ENCODE data around the gene CEP104. TPM values are rescaled to one million over a fixed set of nuclear protein-coding genes. Genes with fewer than 3 reads are reported as not detected.

Gene CEP104
- total and polyA plus RNA-seq, 5 experiments from 2014 or later = 13.1 to 59.0 (median 19.4) TPM

DNA sequence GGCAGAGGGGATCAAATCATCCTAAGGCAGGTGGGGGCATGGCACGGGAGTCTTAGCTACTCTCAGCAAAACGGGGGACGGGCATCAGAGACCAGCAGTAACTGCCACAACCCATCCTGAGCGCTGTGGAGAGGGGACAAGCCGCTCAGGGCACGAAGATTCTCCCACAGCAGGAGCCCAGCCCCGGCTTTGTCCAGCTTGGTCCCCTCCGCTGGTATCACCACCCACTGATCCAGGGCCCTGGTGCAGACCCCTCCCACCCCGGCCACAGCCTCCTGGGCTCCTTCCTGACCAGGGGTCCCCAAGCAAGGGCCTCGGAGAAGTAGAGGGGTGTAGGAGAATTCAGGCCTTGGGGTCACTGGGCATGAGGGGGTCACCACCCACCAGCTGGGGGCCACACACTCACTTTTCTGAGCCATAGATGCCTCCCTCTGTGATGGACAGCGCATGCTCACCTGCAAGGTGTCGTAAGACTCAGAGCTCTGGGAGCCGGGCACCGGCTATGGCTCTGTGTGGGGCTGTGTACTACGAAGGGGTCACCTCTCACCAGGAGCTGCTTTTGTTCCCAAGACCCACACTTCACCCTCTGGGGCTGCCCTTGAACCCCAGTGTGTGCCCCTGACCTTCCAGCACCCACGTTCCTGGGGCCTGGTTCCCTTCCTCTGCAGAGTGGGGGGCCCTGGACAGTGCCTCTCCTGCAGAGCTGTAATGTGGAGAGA lies 86.8 kb downstream of the CEP104 start:
- peaks cover 5 to 23% (median 12%) of the 10 kb centered on the region in 4 donors for H3K4me1 Mint-ChIP-seq
- peaks cover 0 to 14% (median 3%) of the 10 kb centered on the region in 5 donors for H3K27me3 Mint-ChIP-seq
- POLR2A ChIA-PET = interaction anchor here (0.6 kb wide), 1 partner anchor 29 kb away, joined by 5 read pairs; no protein-coding TSS in a partner anchor
- ATAC-seq (no peak), DNase-seq (peak in 1 of 10 donors; percentile 54)
- peak overlapping the region in 2 of 10 donors; percentile 73 to 76 for H3K27ac Mint-ChIP-seq
- H3K9me3 Mint-ChIP-seq = no peaks in the 10 kb centered on the region
- peak overlapping the region in 9 of 10 donors; percentile 22 to 78 (median 69) for H3K4me3 Mint-ChIP-seq
- H3K36me3 Mint-ChIP-seq = no peaks in the 10 kb centered on the region

DNA sequence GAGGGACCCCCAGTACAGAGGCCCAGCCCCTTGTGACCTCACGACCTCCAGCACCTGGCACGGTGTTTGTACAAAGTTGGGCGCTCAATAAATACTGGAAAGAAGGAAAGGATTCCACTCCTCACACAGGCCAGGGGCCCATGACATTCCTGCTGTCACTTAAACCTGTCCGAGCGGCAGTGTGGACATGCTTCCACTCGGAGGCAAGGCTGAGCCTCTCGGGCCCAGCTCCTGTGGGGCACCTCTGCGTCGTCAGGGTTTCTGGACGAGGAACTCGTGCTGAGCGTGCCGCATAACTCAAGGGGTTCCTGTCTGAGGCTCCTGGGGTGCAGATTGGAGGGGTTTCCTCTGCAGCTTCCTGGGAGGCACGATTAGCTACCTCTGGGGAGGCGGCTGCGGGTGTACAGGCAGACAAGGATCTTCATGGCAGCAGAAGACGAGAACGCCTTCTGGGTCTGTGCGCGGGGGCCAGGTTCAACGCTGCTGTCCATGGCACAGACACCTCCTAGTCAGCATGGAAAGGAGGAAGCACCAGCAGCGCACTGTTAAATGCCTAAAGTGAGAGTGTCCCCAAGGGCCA lies 88.1 kb downstream of the CEP104 start:
- peaks cover 5 to 20% (median 10%) of the 10 kb centered on the region in 4 donors for H3K4me1 Mint-ChIP-seq
- no peaks in the 10 kb centered on the region for H3K36me3 Mint-ChIP-seq
- no peak for DNase-seq
- no peaks in the 10 kb centered on the region for H3K9me3 Mint-ChIP-seq
- H3K4me3 Mint-ChIP-seq = no peak overlapping the region
- POLR2A ChIA-PET = no interaction called here
- H3K27me3 Mint-ChIP-seq = peaks cover 3 to 18% (median 8%) of the 10 kb centered on the region in 5 donors
- H3K27ac Mint-ChIP-seq = no peak overlapping the region
- ATAC-seq = no peak

DNA sequence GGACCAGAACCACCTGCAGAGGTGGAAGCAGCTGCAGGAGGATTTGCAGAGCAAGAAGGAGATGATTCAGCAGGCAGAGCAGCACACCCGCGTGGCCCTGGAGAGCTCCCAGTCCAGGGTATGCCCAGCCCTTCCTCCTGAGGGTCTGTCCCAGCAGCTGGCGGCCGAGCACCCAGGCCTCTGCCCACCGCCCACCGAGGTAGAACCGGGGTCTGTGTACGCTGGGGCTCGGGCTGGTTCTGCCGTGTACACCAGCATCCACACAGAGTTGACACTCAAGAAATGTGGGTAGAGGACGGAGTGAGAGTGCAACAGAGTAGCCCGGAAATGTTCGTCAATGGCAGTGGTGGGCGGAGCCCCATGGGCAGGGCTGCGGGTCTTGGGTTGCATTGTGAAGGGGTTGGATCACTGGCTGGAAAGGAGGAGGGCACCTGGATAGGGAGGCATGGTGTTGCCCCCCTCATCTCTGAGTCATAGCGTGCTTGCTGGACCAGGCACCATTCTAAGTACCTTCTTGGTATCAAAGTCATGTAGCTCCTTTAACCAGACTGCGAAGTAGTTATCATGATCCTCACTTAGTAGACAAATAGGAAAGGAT lies 89.6 kb downstream of the CEP104 start:
- no peak overlapping the region for H3K4me3 Mint-ChIP-seq
- H3K27me3 Mint-ChIP-seq = peaks cover 3 to 25% (median 8%) of the 10 kb centered on the region in 5 donors
- peaks cover 3 to 15% (median 7%) of the 10 kb centered on the region in 4 donors for H3K4me1 Mint-ChIP-seq
- no peaks in the 10 kb centered on the region for H3K36me3 Mint-ChIP-seq
- peak in 1 of 10 donors; percentile 34 for DNase-seq
- ATAC-seq = no peak
- H3K27ac Mint-ChIP-seq = no peak overlapping the region
- POLR2A ChIA-PET = no interaction called here
- H3K9me3 Mint-ChIP-seq = no peaks in the 10 kb centered on the region

DNA sequence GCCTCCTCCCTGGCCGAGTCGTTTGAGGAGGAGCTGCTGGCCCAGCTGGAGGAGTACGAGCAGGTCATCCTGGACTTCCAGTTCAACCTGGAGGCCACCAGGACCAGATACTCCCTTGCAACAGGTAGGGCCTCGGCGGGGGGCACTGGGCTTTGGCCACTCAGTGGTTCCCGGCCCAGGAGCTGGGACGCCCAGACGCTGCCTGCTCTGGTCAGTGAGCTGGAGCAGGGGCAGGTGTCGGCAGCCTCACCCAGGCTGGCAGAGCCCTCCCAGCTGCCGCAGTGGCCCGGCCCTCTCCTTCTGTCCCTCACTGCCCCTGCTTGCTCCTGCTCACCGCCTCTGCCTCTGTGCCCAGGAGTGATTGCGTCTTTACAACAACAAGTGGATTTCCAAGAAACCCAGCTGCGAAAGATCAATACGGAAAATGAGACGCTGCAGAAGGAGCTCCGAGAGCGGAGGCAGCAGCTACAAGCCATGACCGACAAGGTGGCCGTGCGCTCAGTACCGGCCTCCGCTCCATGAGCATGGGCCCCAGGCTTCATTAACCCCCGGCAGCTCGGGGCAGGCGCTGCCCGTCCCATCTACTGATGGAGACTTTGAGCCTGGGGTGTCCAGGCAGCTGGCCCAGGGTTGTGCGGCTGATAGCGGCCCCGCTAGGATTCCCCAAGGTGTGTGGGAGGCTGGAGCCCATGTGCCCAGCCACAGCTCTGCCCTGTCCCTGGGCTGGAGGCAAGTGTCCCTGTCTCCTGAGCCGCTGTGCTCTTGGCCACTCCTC lies 93.5 kb downstream of the CEP104 start:
- no peak for DNase-seq
- peaks cover 11 to 54% (median 31%) of the 10 kb centered on the region in 5 donors for H3K27me3 Mint-ChIP-seq
- H3K9me3 Mint-ChIP-seq = peaks cover 0 to 8% (median 0%) of the 10 kb centered on the region in 9 donors
- POLR2A ChIA-PET = no interaction called here
- no peaks in the 10 kb centered on the region for H3K36me3 Mint-ChIP-seq
- no peaks in the 10 kb centered on the region for H3K4me1 Mint-ChIP-seq
- no peak for ATAC-seq
- H3K27ac Mint-ChIP-seq = no peak overlapping the region
- no peak overlapping the region for H3K4me3 Mint-ChIP-seq

DNA sequence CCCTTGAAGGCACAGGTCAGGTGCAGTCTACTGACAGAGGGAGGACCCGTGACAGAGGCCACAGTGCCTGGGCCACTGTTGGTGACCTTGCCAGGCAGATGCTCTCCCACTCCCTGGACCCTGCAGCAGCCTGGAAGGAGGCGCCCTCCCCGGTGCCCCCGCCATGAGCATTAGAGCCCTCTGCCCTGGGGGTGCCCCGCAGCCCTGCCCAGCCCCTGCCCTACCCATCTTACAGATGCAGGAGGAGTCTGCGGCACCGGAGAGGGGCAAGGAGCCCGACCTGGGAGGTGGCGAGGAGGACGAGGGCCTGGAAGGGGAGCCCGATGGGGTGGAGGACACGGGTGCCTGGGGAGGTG lies 94.2 kb downstream of the CEP104 start:
- Mint-ChIP-seq H3K4me3 (no peak overlapping the region), H3K27ac (no peak overlapping the region), H3K27me3 (peaks cover 11 to 54% (median 31%) of the 10 kb centered on the region in 5 donors), H3K36me3 (no peaks in the 10 kb centered on the region), H3K9me3 (peaks cover 0 to 8% (median 0%) of the 10 kb centered on the region in 9 donors), H3K4me1 (no peaks in the 10 kb centered on the region)
- DNase-seq = no peak
- no peak for ATAC-seq
- POLR2A ChIA-PET = no interaction called here

DNA sequence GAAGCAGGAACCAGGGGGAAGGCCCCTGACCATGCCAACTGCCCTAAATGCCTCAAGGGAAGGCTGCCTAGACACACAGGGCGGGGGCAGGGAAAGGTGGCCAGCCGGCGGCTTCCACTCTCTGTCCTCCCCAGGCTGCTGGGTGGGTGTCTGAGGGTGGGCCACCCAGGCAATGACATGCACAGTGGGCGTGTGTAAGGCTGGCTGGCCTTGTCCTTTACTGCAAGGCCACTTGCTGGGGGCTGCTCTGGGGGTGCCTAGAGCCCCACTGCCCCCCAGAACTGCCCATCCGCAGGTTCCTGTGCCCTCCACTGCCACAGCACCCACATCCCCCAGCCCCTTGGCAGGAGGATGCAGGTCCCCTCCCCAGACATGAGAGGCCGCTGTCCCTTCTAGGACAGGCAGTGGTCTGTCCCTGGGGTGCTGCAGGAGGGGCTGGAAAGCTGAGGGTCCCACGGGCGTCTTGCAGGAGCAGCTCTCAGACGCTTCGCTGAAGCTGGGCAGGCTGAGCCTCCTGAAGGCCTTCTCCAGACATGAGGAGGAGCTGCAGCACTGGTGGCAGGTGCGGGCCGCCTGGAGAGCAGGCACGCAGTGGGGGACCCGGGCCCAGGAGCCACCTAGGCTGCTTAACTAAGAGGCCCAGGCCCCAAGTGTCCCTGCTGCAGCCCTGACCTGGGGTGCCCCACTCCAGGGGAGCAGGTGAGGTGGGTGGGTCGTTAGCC lies 94.7 kb downstream of the CEP104 start:
- POLR2A ChIA-PET = no interaction called here
- no peak for DNase-seq
- Mint-ChIP-seq H3K4me1 (no peaks in the 10 kb centered on the region), H3K9me3 (peaks cover 0 to 8% (median 0%) of the 10 kb centered on the region in 9 donors), H3K27me3 (peaks cover 11 to 54% (median 31%) of the 10 kb centered on the region in 5 donors), H3K4me3 (no peak overlapping the region), H3K27ac (no peak overlapping the region), H3K36me3 (no peaks in the 10 kb centered on the region)
- ATAC-seq = no peak

Other genes starting within 250 kb of the CEP104 start
- gene MEGF6, start 245.7 kb downstream of the CEP104 start, total RNA-seq = 100 to 1,000 TPM; 197 to 198 TPM
- 1 to 10 TPM; 2.2 to 3.5 (median 2.5) TPM for gene MEGF6, start 245.7 kb downstream of the CEP104 start, polyA plus RNA-seq
- gene TPRG1L, start 232.2 kb downstream of the CEP104 start, total RNA-seq = 10 to 100 TPM; 57.4 to 61.7 TPM
- 10 to 100 TPM; 41.9 to 48.3 (median 42.3) TPM for gene TPRG1L, start 232.2 kb downstream of the CEP104 start, polyA plus RNA-seq
- 10 to 100 TPM; 37.4 to 46.8 TPM for gene WRAP73, start 207.1 kb downstream of the CEP104 start, total RNA-seq
- gene WRAP73, start 207.1 kb downstream of the CEP104 start, polyA plus RNA-seq = 10 to 100 TPM; 26.3 to 32.1 (median 26.4) TPM
- not detected for gene TP73, start 204.7 kb downstream of the CEP104 start, total RNA-seq
- gene TP73, start 204.7 kb downstream of the CEP104 start, polyA plus RNA-seq = under 1 TPM in 2 of 3 donors, not detected in 1; 0.04 to 0.06 TPM
- gene CCDC27, start 104.8 kb downstream of the CEP104 start, total RNA-seq = not detected
- gene CCDC27, start 104.8 kb downstream of the CEP104 start, polyA plus RNA-seq = not detected
- gene SMIM1, start 84.5 kb downstream of the CEP104 start, total RNA-seq = 1 to 10 TPM; 2.8 to 5.7 TPM
- 1 to 10 TPM; 1.3 to 2.3 (median 1.4) TPM for gene SMIM1, start 84.5 kb downstream of the CEP104 start, polyA plus RNA-seq
- 10 to 100 TPM; 46.0 to 52.6 TPM for gene LRRC47, start 60.7 kb downstream of the CEP104 start, total RNA-seq
- gene LRRC47, start 60.7 kb downstream of the CEP104 start, polyA plus RNA-seq = 10 to 100 TPM; 23.9 to 34.9 (median 34.6) TPM
- 10 to 100 TPM; 20.6 to 21.1 TPM for gene DFFB, start 265 bp upstream of the CEP104 start, total RNA-seq
- 10 to 100 TPM in 1 of 3 donors, 1 to 10 TPM in 2; 8.5 to 12.5 (median 9.8) TPM for gene DFFB, start 265 bp upstream of the CEP104 start, polyA plus RNA-seq
- gene C1orf174, start 43.1 kb upstream of the CEP104 start, total RNA-seq = 10 to 100 TPM; 27.7 to 29.9 TPM
- 10 to 100 TPM; 16.4 to 27.6 (median 17.9) TPM for gene C1orf174, start 43.1 kb upstream of the CEP104 start, polyA plus RNA-seq